Adrenal gland (tissue), 5 donors: Measurements from ENCODE around the gene ITGA2.

Experiments
- CTCF ChIP-seq, 6 experiments: fragments of 450-650 bp in 4 of 6; fragments of 200-600 bp in 2 of 6; sonication (generic) in 1 of 6; IDR thresholded peaks; 1 replicate in 5 of 6; 2 replicates in 1 of 6; pipeline versions ENCODE4 v1.5.1 to v1.8.0; 2016 to 2021; ENCODE audit warnings: antibody characterized with exemption in 6 of 6, mild to moderate bottlenecking in 2 of 6, moderate library complexity in 1 of 6
- POLR2A ChIP-seq, 2 donors: fragments of 450-650 bp; IDR thresholded peaks; one replicate each; pipeline ENCODE4 v1.6.1; 2017; ENCODE audit warnings: antibody characterized with exemption in 2 of 2, mild to moderate bottlenecking in 2 of 2, moderate library complexity in 1 of 2
- donor health status: DM: no; HTN: no; CAD: no.

GRCh38 chr5:53110156-53110555 is 121.0 kb downstream of the ITGA2 start:
- TF ChIP-seq POLR2A (IDR thresholded peaks at IDR 0.05) = no peak
- TF ChIP-seq CTCF (IDR thresholded peaks at IDR 0.05) = no peak
